ENCODE measurements around the gene ZNRF4. TPM values are rescaled to one million over a fixed set of nuclear protein-coding genes. Genes with fewer than 3 reads are reported as not detected.

Gene ZNRF4
- total and polyA plus RNA-seq, 2 of the 8 experiments (the other 6 are each of a cell fraction or from before 2014, with no cell fraction given), result not detected

DNA sequence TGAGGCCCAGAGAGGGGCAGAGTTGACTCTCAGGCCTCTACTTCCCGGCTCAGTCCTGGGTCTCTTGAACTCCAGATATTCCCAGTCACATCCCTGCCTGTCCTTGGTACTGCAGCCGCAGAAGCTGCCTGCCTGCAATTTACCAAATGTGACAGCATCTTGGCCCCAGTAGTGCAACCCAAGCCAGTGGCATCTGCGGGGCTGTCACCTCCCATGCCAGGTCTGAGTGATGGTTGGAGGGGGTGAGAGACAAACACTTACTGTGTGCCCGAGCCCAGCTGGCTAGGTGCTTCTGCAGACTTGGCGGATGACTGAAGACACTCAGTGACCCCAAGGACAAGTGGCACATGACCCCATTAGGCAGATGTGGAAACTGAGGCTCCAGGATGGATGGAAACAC is 18.4 kb downstream of the ZNRF4 start:
- Histone ChIP-seq H3K23ac (ENCODE audit: insufficient read length) (no peak overlapping the region), H2BK5ac (ENCODE audit: low read depth, low read length) (no peak overlapping the region), H4K5ac (ENCODE audit: insufficient read length, low read depth, low read length) (no peak overlapping the region), H4K20me1 (replicated peaks in 1 of 2; ENCODE audit: control insufficient read depth in 1 of 2, insufficient read depth in 2 of 2, low read length in 2 of 2) (no peaks in the 10 kb centered on the region), H3K9me3 (ENCODE audit: insufficient read depth in 2 of 2, low read depth in 1 of 2, low read length in 1 of 2) (no peaks in the 10 kb centered on the region), H3K23me2 (ENCODE audit: low read depth, low read length) (no peaks in the 10 kb centered on the region), H4K91ac (replicated peaks; ENCODE audit: insufficient read length, low read length) (peak overlapping the region; percentile 27), H3K18ac (ENCODE audit: extremely low read depth, low read length) (no peak overlapping the region), H3K9ac (replicated peaks in 1 of 4; ENCODE audit: extremely low read depth in 1 of 4, low read depth in 3 of 4, low read length in 3 of 4) (no peak overlapping the region), H2BK120ac (replicated peaks; ENCODE audit: low read depth, low read length) (no peak overlapping the region), H3K27ac (ENCODE audit: low read depth, low read length) (no peak overlapping the region; the same call in 1 of the 2 replicates), H3K79me2 (ENCODE audit: control insufficient read depth in 1 of 2, insufficient read depth in 2 of 2, low read length in 2 of 2) (no peaks in the 10 kb centered on the region), H3K4me1 (replicated peaks in 1 of 4; ENCODE audit: control insufficient read depth in 3 of 4, insufficient read depth in 4 of 4, low read length in 3 of 4) (no peaks in the 10 kb centered on the region), H3K79me1 (ENCODE audit: low read depth, low read length) (no peaks in the 10 kb centered on the region), H3K4me3 (ENCODE audit: extremely low read depth in 1 of 4, insufficient read depth in 2 of 4, low read depth in 3 of 4, low read length in 4 of 4) (no peak overlapping the region), H4K8ac (ENCODE audit: extremely low read depth, insufficient read depth, low read length) (no peak overlapping the region), H3K4me2 (ENCODE audit: insufficient read depth in 1 of 2, low read depth in 2 of 2, low read length in 2 of 2) (no peak overlapping the region), H2BK12ac (ENCODE audit: low read depth, low read length) (no peak overlapping the region), H2AK5ac (ENCODE audit: low read depth, low read length) (no peak overlapping the region), H2BK20ac (ENCODE audit: low read length) (no peak overlapping the region), H3K56ac (replicated peaks; ENCODE audit: insufficient read length, low read depth, low read length) (no peak overlapping the region), H3K14ac (ENCODE audit: insufficient read length) (no peak overlapping the region), H3K4ac (replicated peaks; ENCODE audit: insufficient read length, low read depth, low read length) (no peak overlapping the region), H3K27me3 (replicated peaks in 1 of 4; ENCODE audit: control insufficient read depth in 3 of 4, extremely low read depth in 1 of 4, insufficient read depth in 3 of 4, low read length in 3 of 4) (peaks cover 0 to 4% (median 0%) of the 10 kb centered on the region in 4 experiments; a peak in 2 of 7 replicates), H3K36me3 (ENCODE audit: control insufficient read depth in 2 of 4, insufficient read depth in 4 of 4, low read length in 3 of 4) (no peaks in the 10 kb centered on the region), H2AFZ (ENCODE audit: low read length) (no peak overlapping the region), H2BK15ac (ENCODE audit: low read length) (no peak overlapping the region)
- no peak for FAIRE-seq
- DNase-seq (ENCODE audit: low read depth in 1 of 2, low spot score in 2 of 2), result no peak
- ChIA-PET POLR2A (ENCODE audit: partially characterized antibody) (no interaction called here), CTCF (ENCODE audit: partially characterized antibody) (interaction anchor here (0.6 kb wide), 2 partner anchors 12 to 41 kb away, joined by 3 read pairs; no protein-coding TSS in a partner anchor)
- 94% methylated on average over 5 of the region's 5 CpGs; no CpG with 5 or more reads in 1 of the 2 experiments for WGBS, 2 experiments (ENCODE audit: extremely low coverage in 1 of 2, insufficient coverage in 1 of 2, insufficient read length in 1 of 2, insufficient replicate concordance in 2 of 2, low coverage in 1 of 2, low lambda C conversion rate in 2 of 2, missing lambda C conversion rate in 1 of 2)
- TF ChIP-seq TBP (IDR thresholded peaks at IDR 0.05; ENCODE audit: low read depth, low read length), result no peak
- no peak for TF ChIP-seq EGR1 (IDR thresholded peaks at IDR 0.05; ENCODE audit: borderline replicate concordance, low read depth, low read length)
- TF ChIP-seq, protein P1, sequence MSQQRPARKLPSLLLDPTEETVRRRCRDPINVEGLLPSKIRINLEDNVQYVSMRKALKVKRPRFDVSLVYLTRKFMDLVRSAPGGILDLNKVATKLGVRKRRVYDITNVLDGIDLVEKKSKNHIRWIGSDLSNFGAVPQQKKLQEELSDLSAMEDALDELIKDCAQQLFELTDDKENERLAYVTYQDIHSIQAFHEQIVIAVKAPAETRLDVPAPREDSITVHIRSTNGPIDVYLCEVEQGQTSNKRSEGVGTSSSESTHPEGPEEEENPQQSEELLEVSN (IDR thresholded peaks at IDR 0.05), result no peak
- TF ChIP-seq HDAC2 (IDR thresholded peaks at IDR 0.05; ENCODE audit: borderline replicate concordance in 1 of 2, low read depth in 2 of 2, low read length in 2 of 2), result no peak
- TF ChIP-seq SP1 (IDR thresholded peaks at IDR 0.05; ENCODE audit: low read depth, low read length), result no peak
